Lung (tissue), 12 donors: ENCODE data around the gene DRICH1. TPM values are rescaled to one million over a fixed set of nuclear protein-coding genes. Genes with fewer than 3 reads are reported as not detected.
"Not testable (repeated sequence)": the region's sequence is repeated elsewhere in the genome, so short reads cannot be mapped to it uniquely, and the experiment has no call there.

Experiments
- ATAC-seq: fragments of 200-7000 bp; cut with Tn5 transposase; one replicate; pipeline ENCODE4 v1.9.1; 2020; ENCODE audit warnings: moderate number of reproducible peaks; ENCODE audit not compliant: insufficient read depth, low FRiP score
- DNase-seq, 3 donors: peaks; one replicate each; pipeline ENCODE4 v3.0.0-alpha.2; 2013 to 2017
- H3K27ac ChIP-seq, 2 donors: one replicate each; pipeline ENCODE4 v1.5.1; 2013; ENCODE audit warnings: mild to moderate bottlenecking in 2 of 2, moderate library complexity in 2 of 2, control low read depth in 1 of 2, inconsistent platforms in 1 of 2, low read depth in 1 of 2, low read length in 1 of 2
- H3K27me3 ChIP-seq, 3 donors: one replicate each; pipeline ENCODE4 v1.5.1; 2013; ENCODE audit warnings: low read length in 2 of 3; ENCODE audit not compliant: control insufficient read depth in 3 of 3, insufficient read depth in 3 of 3
- H3K36me3 ChIP-seq, 4 donors: one replicate each; pipeline ENCODE4 v1.5.1; 2013; ENCODE audit warnings: low read length in 4 of 4, mild to moderate bottlenecking in 1 of 4, moderate library complexity in 1 of 4; ENCODE audit not compliant: control insufficient read depth in 4 of 4, insufficient read depth in 4 of 4
- H3K4me1 ChIP-seq, 5 donors: one replicate each; pipeline ENCODE4 v1.5.1; 2013; ENCODE audit warnings: low read length in 5 of 5, mild to moderate bottlenecking in 2 of 5, moderate library complexity in 1 of 5; ENCODE audit not compliant: control insufficient read depth in 5 of 5, insufficient read depth in 5 of 5
- H3K4me3 ChIP-seq: one replicate; pipeline ENCODE4 v1.5.1; 2013; ENCODE audit warnings: mild to moderate bottlenecking, control low read depth, moderate library complexity
- H3K9ac ChIP-seq, 2 donors: one replicate each; pipeline ENCODE4 v1.5.1; 2013; ENCODE audit warnings: low read length in 2 of 2, control low read depth in 1 of 2; ENCODE audit not compliant: insufficient read depth in 1 of 2
- H3K9me3 ChIP-seq, 4 donors: one replicate each; pipeline ENCODE4 v1.5.1; 2013; ENCODE audit warnings: low read length in 3 of 4, mild to moderate bottlenecking in 1 of 4, moderate library complexity in 1 of 4; ENCODE audit not compliant: control insufficient read depth in 4 of 4, insufficient read depth in 3 of 4
- CTCF ChIP-seq: IDR thresholded peaks from 2 replicates; pipeline ENCODE4 v1.5.1; 2012; ENCODE audit warnings: mild to moderate bottlenecking; ENCODE audit errors: control extremely low read depth, extremely low read depth
- WGBS, 2 donors: extraction: QIAGEN DNeasy Blood & Tissue Kit; methylation state at CpG; one replicate each; pipeline ENCODE4 v1.1.7; 2013; 5-methylcytosine and 5-hydroxymethylcytosine counted together
- polyA plus RNA-seq, 2 donors: library from polyadenylated mRNA; stranded (reverse); fragments of 200-250 nt; gene quantifications; one replicate each; pipeline ENCODE4 v1.2.1, GENCODE V29; 2013
- total RNA-seq, 2 donors: library from RNA; depleted of rRNA in 1 of 2; stranded (reverse); fragments of >200 nt in 1 of 2; gene quantifications; one replicate each; pipeline ENCODE4 v1.2.1, GENCODE V29; 2014 to 2021
- donor health status: control.
- donor health status: control.
- donor health status: Bipolar disorder and iron deficiency.
- donor health status: healthy.
- donor health status: DM: yes; HTN: yes; CAD: no.

Gene DRICH1
- total and polyA plus RNA-seq, 4 donors = 0.15 to 0.86 (median 0.65) TPM

GRCh38 chr22:23673826-23674690 lies 41.9 kb upstream of the DRICH1 start:
- no peak overlapping the region for H3K27ac ChIP-seq
- no peak overlapping the region for H3K9ac ChIP-seq
- no peaks in the 10 kb centered on the region for H3K27me3 ChIP-seq
- no peak for TF ChIP-seq CTCF
- H3K4me1 ChIP-seq = peaks cover 0 to 5% (median 0%) of the 10 kb centered on the region in 5 donors
- peaks cover 0 to 1% (median 0%) of the 10 kb centered on the region in 4 donors for H3K36me3 ChIP-seq
- no peaks in the 10 kb centered on the region for H3K9me3 ChIP-seq
- DNase-seq (no peak), ATAC-seq (no peak)
- WGBS, 2 donors = 75 to 76% methylated on average over 26 of the region's 26 CpGs
- H3K4me3 ChIP-seq = no peak overlapping the region

- Histone ChIP-seq H3K4me3 (no peak overlapping the region), H3K9ac (no peak overlapping the region), H3K27ac (no peak overlapping the region), H3K27me3 (no peaks in the 10 kb centered on the region), H3K4me1 (peaks cover 0 to 5% (median 0%) of the 10 kb centered on the region in 5 donors), H3K36me3 (peaks cover 0 to 1% (median 0%) of the 10 kb centered on the region in 4 donors), H3K9me3 (no peaks in the 10 kb centered on the region)
- WGBS, 2 donors = 53 to 84% methylated on average over 7 of the region's 7 CpGs
- no peak for DNase-seq
- TF ChIP-seq CTCF = no peak
- ATAC-seq = no peak
Measured at GRCh38 chr22:23673050-23673620, 41.0 kb upstream of the DRICH1 start.

GRCh38 chr22:23672307-23673049 lies 40.4 kb upstream of the DRICH1 start:
- not testable (repeated sequence) for H3K9ac ChIP-seq, ATAC-seq, H3K27ac ChIP-seq, H3K4me1 ChIP-seq, DNase-seq, H3K36me3 ChIP-seq, H3K9me3 ChIP-seq, H3K27me3 ChIP-seq, H3K4me3 ChIP-seq
- WGBS, 2 donors = 89% methylated on average over 8 of the region's 8 CpGs

- not testable (repeated sequence) for H3K4me1 ChIP-seq, H3K36me3 ChIP-seq, ATAC-seq, H3K9me3 ChIP-seq, H3K9ac ChIP-seq, H3K27me3 ChIP-seq, H3K27ac ChIP-seq, DNase-seq, H3K4me3 ChIP-seq
- WGBS, 2 donors = 100% methylated on average over 2 of the region's 4 CpGs; no CpG with 5 or more reads in 1 of the 2 donors
Measured at GRCh38 chr22:23671387-23671786, 39.3 kb upstream of the DRICH1 start.
